Thoracic aorta (tissue), 2 donors: ENCODE results near the gene XPO1. TPM values are rescaled to one million over a fixed set of nuclear protein-coding genes. Genes with fewer than 3 reads are reported as not detected.
"Not testable (repeated sequence)": the region's sequence is repeated elsewhere in the genome, so short reads cannot be mapped to it uniquely, and the experiment has no call there.

Source experiments
- ATAC-seq: fragments of 150-250 bp; one replicate; pipeline ENCODE4 v1.8.0; 2017; ENCODE audit warnings: low read depth; ENCODE audit not compliant: insufficient number of reproducible peaks, low FRiP score
- DNase-seq: peaks from one replicate; pipeline ENCODE4 v3.0.0-alpha.2; 2020; ENCODE audit warnings: low spot score
- H3K27ac ChIP-seq, 2 donors: fragments of 200-600 bp; sonication (generic); 1 replicate in 1 of 2; 2 replicates in 1 of 2; pipeline ENCODE4 v1.5.1; 2016; ENCODE audit warnings: mild to moderate bottlenecking in 2 of 2, moderate library complexity in 2 of 2
- H3K27me3 ChIP-seq: fragments of 200-600 bp; sonication (generic); replicated peaks from 2 replicates; pipeline ENCODE4 v1.6.0; 2016; ENCODE audit warnings: mild to moderate bottlenecking; ENCODE audit not compliant: insufficient read depth
- H3K36me3 ChIP-seq: fragments of 200-600 bp; sonication (generic); one replicate; pipeline ENCODE4 v1.5.1; 2016
- H3K4me1 ChIP-seq, 2 donors: fragments of 200-600 bp; sonication (generic); 1 replicate in 1 of 2; 2 replicates in 1 of 2; pipeline versions ENCODE4 v1.5.1 to v1.6.0; 2016; ENCODE audit warnings: low read depth in 2 of 2, mild to moderate bottlenecking in 1 of 2; ENCODE audit not compliant: control insufficient read depth in 1 of 2
- H3K4me3 ChIP-seq: fragments of 200-600 bp; sonication (generic); 2 replicates; pipeline ENCODE4 v1.5.1; 2016; ENCODE audit warnings: mild to moderate bottlenecking
- H3K9me3 ChIP-seq: fragments of 200-600 bp; sonication (generic); 2 replicates; pipeline ENCODE4 v1.5.1; 2016
- total RNA-seq, 2 donors: library from RNA; depleted of rRNA; stranded (reverse); fragments of >200 nt; gene quantifications; one replicate each; pipeline versions ENCODE4 v1.1.0 to v1.2.3, GENCODE V29; 2016
- TF ChIP-seq, protein P1 (sequence below): fragments of 200-600 bp; sonication (generic); IDR thresholded peaks from one replicate; pipeline ENCODE4 v1.5.1; 2019; ENCODE audit warnings: antibody characterized with exemption

The XPO1 gene, protein sequence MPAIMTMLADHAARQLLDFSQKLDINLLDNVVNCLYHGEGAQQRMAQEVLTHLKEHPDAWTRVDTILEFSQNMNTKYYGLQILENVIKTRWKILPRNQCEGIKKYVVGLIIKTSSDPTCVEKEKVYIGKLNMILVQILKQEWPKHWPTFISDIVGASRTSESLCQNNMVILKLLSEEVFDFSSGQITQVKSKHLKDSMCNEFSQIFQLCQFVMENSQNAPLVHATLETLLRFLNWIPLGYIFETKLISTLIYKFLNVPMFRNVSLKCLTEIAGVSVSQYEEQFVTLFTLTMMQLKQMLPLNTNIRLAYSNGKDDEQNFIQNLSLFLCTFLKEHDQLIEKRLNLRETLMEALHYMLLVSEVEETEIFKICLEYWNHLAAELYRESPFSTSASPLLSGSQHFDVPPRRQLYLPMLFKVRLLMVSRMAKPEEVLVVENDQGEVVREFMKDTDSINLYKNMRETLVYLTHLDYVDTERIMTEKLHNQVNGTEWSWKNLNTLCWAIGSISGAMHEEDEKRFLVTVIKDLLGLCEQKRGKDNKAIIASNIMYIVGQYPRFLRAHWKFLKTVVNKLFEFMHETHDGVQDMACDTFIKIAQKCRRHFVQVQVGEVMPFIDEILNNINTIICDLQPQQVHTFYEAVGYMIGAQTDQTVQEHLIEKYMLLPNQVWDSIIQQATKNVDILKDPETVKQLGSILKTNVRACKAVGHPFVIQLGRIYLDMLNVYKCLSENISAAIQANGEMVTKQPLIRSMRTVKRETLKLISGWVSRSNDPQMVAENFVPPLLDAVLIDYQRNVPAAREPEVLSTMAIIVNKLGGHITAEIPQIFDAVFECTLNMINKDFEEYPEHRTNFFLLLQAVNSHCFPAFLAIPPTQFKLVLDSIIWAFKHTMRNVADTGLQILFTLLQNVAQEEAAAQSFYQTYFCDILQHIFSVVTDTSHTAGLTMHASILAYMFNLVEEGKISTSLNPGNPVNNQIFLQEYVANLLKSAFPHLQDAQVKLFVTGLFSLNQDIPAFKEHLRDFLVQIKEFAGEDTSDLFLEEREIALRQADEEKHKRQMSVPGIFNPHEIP (N-terminal part only)
- 100 to 1,000 TPM in 1 of 2 donors, 10 to 100 TPM in 1; 43.3 to 117 TPM for total RNA-seq

DNA sequence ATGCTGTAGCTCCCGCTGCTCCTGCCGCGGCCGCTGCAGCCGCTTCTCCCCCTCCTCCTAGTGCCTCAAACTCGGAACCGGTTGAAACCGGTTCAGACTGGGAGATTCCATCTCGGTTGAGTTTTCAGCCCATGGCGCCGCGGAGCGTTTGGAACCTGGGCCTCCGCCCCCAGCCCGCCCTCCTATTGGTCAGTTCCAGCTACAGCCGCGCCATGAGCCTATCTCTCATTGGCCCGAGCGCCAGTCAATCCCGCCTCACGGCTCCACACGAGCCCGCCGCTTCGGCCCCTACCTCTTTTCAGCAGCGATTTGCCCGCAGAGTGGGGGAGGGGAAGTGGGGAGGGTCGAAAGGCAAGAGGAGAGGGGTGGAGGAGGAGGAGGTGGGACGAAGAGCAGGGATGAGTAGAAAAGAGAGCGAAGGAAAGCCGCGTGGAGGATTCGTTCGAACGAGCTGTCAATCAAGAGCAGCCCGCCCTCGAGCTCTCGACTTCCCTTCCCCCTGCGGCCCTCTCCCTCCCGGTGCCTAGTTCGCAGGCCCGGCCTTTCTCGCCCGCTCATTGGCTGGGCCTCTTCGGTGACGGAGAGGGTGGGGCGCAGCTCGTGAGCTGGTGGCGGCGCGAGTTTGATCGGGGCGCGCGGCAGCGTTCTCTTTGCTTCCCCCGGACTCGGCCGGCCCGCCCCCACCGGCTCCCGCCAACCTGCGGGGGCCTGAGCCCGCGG, at the start of gene XPO1:
XPO1 (minus strand) TSS at position 157 of the 720 bp plus-strand sequence. CDS start 4,459 bp downstream, outside the sequence.
- peaks cover 18 to 31% of the 10 kb centered on the region in 2 donors for H3K4me1 ChIP-seq

DNA sequence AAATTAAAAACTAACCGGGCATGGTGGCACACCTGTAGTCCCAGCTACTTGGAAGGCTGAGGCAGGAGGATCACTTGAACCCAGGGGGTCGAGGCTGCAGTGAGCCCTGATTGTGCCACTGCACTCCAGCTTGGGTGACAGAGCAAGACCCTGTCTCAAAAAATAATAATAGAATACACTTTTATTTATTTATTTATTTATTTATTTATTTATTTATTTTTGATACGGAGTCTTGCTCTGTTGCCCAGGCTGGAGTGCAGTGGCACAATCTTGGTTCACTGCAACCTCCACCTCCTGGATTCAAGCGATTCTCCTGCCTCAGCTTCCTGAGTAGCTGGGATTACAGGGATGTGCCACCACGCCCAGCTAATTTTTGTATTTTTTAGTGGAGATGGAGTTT, 48.8 kb upstream of the XPO1 start:
- not testable (repeated sequence) for H3K27ac ChIP-seq, DNase-seq, H3K36me3 ChIP-seq, H3K9me3 ChIP-seq, ATAC-seq, H3K4me3 ChIP-seq, H3K4me1 ChIP-seq, H3K27me3 ChIP-seq

More for the DNA sequence above, at the start of gene XPO1:
- Histone ChIP-seq H3K4me3 (peak within 1 kb of the TSS; percentile 81), H3K27ac (peak within 1 kb of the TSS; percentile 91), H3K27me3 (no peaks in the 10 kb centered on the region), H3K9me3 (no peaks in the 10 kb centered on the region), H3K36me3 (no peaks in the 10 kb centered on the region)
- TF ChIP-seq, protein P1, sequence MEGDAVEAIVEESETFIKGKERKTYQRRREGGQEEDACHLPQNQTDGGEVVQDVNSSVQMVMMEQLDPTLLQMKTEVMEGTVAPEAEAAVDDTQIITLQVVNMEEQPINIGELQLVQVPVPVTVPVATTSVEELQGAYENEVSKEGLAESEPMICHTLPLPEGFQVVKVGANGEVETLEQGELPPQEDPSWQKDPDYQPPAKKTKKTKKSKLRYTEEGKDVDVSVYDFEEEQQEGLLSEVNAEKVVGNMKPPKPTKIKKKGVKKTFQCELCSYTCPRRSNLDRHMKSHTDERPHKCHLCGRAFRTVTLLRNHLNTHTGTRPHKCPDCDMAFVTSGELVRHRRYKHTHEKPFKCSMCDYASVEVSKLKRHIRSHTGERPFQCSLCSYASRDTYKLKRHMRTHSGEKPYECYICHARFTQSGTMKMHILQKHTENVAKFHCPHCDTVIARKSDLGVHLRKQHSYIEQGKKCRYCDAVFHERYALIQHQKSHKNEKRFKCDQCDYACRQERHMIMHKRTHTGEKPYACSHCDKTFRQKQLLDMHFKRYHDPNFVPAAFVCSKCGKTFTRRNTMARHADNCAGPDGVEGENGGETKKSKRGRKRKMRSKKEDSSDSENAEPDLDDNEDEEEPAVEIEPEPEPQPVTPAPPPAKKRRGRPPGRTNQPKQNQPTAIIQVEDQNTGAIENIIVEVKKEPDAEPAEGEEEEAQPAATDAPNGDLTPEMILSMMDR, result no peak
- ATAC-seq (peak; percentile 88), DNase-seq (peak; percentile 99)

DNA sequence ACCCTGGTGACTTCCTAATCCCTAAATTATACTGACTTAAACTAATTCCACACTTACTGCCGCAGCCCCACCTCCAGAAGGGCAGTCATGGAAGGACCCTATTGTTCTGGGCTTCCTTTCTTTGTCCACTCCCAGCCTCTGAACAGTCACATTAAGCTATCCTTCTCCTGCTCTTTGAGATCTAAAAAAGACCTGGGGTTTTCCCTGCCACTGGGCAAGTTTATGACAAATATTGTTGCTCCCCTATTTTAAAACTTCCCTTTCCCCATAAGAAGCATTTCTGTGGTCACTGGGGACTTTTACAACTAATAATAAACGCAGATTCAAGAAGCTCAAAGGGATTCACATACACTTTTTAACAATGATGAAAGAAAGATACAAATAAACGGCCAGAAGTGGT, 47.2 kb upstream of the XPO1 start:
- TF ChIP-seq, protein P1, result no peak
- H3K4me3 ChIP-seq, result no peak overlapping the region
- DNase-seq (no peak), ATAC-seq (no peak)
- no peaks in the 10 kb centered on the region for H3K9me3 ChIP-seq
- no peaks in the 10 kb centered on the region for H3K36me3 ChIP-seq
- H3K4me1 ChIP-seq, result no peaks in the 10 kb centered on the region
- no peaks in the 10 kb centered on the region for H3K27me3 ChIP-seq
- H3K27ac ChIP-seq, result no peak overlapping the region

DNA sequence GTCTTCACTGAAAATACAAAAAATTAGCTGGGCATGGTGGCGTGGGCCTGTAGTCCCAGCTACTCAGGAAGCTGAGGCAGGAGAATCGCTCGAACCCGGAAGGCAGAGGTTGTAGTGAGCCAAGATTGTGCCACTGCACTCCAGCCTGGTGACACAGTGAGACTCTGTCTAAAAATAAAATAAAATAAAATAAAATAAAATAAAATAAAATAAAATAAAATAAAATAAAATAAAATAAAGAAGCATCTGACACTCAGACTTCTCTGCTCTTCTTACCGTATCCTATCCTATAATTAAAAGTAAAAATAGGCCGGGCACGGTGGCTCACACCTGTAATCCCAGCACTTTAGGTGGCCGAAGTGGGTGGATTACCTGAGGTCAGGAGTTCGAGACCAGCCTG, 46.2 kb upstream of the XPO1 start:
- not testable (repeated sequence) for ATAC-seq, H3K27ac ChIP-seq, DNase-seq, H3K4me1 ChIP-seq, H3K9me3 ChIP-seq, H3K36me3 ChIP-seq, H3K27me3 ChIP-seq, H3K4me3 ChIP-seq

DNA sequence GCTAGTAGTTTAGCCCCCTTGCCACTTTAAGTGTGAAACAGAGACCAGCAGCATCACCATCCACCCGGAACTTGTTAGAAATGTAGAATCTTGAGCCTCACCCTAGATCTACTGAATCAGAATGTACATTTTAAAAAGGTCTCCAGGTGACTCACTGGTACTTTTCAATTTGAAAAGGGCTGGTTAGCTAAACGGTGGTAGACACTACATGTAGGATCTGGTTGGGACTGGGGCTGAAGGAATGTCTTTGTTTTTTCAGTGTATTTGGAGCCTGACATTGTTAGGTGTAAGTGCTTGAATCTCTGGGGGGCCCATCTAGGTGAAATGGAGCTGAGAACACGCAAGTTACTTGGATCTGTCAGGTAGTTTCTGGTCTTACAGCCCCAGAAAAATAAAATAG, 44.0 kb upstream of the XPO1 start:
- no peak for DNase-seq
- TF ChIP-seq, protein P1, result no peak
- ATAC-seq, result no peak
- Histone ChIP-seq H3K4me3 (no peak overlapping the region), H3K9me3 (no peaks in the 10 kb centered on the region), H3K27me3 (no peaks in the 10 kb centered on the region), H3K4me1 (no peaks in the 10 kb centered on the region), H3K27ac (no peak overlapping the region), H3K36me3 (no peaks in the 10 kb centered on the region)
